Measurements from ENCODE around the gene RND1. TPM values are rescaled to one million over a fixed set of nuclear protein-coding genes. Genes with fewer than 3 reads are reported as not detected.
"Not testable (repeated sequence)": the region's sequence is repeated elsewhere in the genome, so short reads cannot be mapped to it uniquely, and the experiment has no call there.

The RND1 gene
- total RNA-seq, 2 donors from 2014 or later = 1.8 to 2.6 TPM

GRCh38 chr12:48880647-48881046 is 15.0 kb upstream of the RND1 start:
- Histone ChIP-seq H3K27me3 (replicated peaks; ENCODE audit: insufficient read depth) (no peaks in the 10 kb centered on the region), H3K4me1 (ENCODE audit: control insufficient read depth in 1 of 2, low read depth in 2 of 2) (peaks cover 0 to 12% of the 10 kb centered on the region in 2 donors), H3K27ac (no peak overlapping the region), H3K4me3 (no peak overlapping the region), H3K36me3 (no peaks in the 10 kb centered on the region), H3K9me3 (no peaks in the 10 kb centered on the region)
- DNase-seq (ENCODE audit: low spot score) (no peak), ATAC-seq (ENCODE audit: insufficient number of reproducible peaks, low FRiP score, low read depth) (no peak)
- no peak for TF ChIP-seq CTCF (IDR thresholded peaks at IDR 0.05)

- DNase-seq (ENCODE audit: low spot score) = no peak
- H3K4me3 ChIP-seq = no peak overlapping the region
- H3K27ac ChIP-seq = no peak overlapping the region
- no peaks in the 10 kb centered on the region for H3K36me3 ChIP-seq
- no peaks in the 10 kb centered on the region for H3K9me3 ChIP-seq
- peaks cover 0 to 12% of the 10 kb centered on the region in 2 donors for H3K4me1 ChIP-seq (ENCODE audit: control insufficient read depth in 1 of 2, low read depth in 2 of 2)
- no peak for TF ChIP-seq CTCF (IDR thresholded peaks at IDR 0.05)
- H3K27me3 ChIP-seq (replicated peaks; ENCODE audit: insufficient read depth) = no peaks in the 10 kb centered on the region
- ATAC-seq (ENCODE audit: insufficient number of reproducible peaks, low FRiP score, low read depth) = no peak
These were observed 12.9 kb upstream of the RND1 start for GRCh38 chr12:48878548-48878947.

GRCh38 chr12:48875944-48876515 is 10.4 kb upstream of the RND1 start:
- Histone ChIP-seq H3K27me3 (replicated peaks; ENCODE audit: insufficient read depth) (no peaks in the 10 kb centered on the region), H3K9me3 (no peaks in the 10 kb centered on the region), H3K4me3 (no peak overlapping the region), H3K36me3 (no peaks in the 10 kb centered on the region), H3K27ac (no peak overlapping the region), H3K4me1 (ENCODE audit: control insufficient read depth in 1 of 2, low read depth in 2 of 2) (no peaks in the 10 kb centered on the region)
- no peak for TF ChIP-seq CTCF (IDR thresholded peaks at IDR 0.05)
- no peak for ATAC-seq (ENCODE audit: insufficient number of reproducible peaks, low FRiP score, low read depth)
- no peak for DNase-seq (ENCODE audit: low spot score)

- ATAC-seq (ENCODE audit: insufficient number of reproducible peaks, low FRiP score, low read depth); H3K4me3 ChIP-seq; H3K9me3 ChIP-seq; H3K4me1 ChIP-seq (ENCODE audit: control insufficient read depth in 1 of 2, low read depth in 2 of 2); H3K27me3 ChIP-seq (replicated peaks; ENCODE audit: insufficient read depth); H3K27ac ChIP-seq; DNase-seq (ENCODE audit: low spot score); H3K36me3 ChIP-seq: not testable (repeated sequence)
These were observed 7.9 kb upstream of the RND1 start for GRCh38 chr12:48873534-48873933.

- no peak for DNase-seq (ENCODE audit: low spot score)
- H3K27ac ChIP-seq = no peak overlapping the region
- TF ChIP-seq CTCF (IDR thresholded peaks at IDR 0.05) = no peak
- no peaks in the 10 kb centered on the region for H3K9me3 ChIP-seq
- H3K36me3 ChIP-seq = no peaks in the 10 kb centered on the region
- H3K4me3 ChIP-seq = no peak overlapping the region
- no peak for ATAC-seq (ENCODE audit: insufficient number of reproducible peaks, low FRiP score, low read depth)
- no peaks in the 10 kb centered on the region for H3K27me3 ChIP-seq (replicated peaks; ENCODE audit: insufficient read depth)
- no peaks in the 10 kb centered on the region for H3K4me1 ChIP-seq (ENCODE audit: control insufficient read depth in 1 of 2, low read depth in 2 of 2)
These were observed 7.4 kb upstream of the RND1 start for GRCh38 chr12:48873096-48873495.

GRCh38 chr12:48869191-48869590 is 3.5 kb upstream of the RND1 start:
- no peaks in the 10 kb centered on the region for H3K36me3 ChIP-seq
- H3K4me1 ChIP-seq (ENCODE audit: control insufficient read depth in 1 of 2, low read depth in 2 of 2) = peaks cover 5 to 9% of the 10 kb centered on the region in 2 donors
- DNase-seq (ENCODE audit: low spot score) (no peak), ATAC-seq (ENCODE audit: insufficient number of reproducible peaks, low FRiP score, low read depth) (no peak)
- no peaks in the 10 kb centered on the region for H3K27me3 ChIP-seq (replicated peaks; ENCODE audit: insufficient read depth)
- no peak overlapping the region for H3K27ac ChIP-seq
- no peak overlapping the region for H3K4me3 ChIP-seq
- no peak for TF ChIP-seq CTCF (IDR thresholded peaks at IDR 0.05)
- H3K9me3 ChIP-seq = no peaks in the 10 kb centered on the region

All from thoracic aorta (tissue), 2 donors.